K562 (cell line): ENCODE measurements around the gene CEACAM18. TPM values are rescaled to one million over a fixed set of nuclear protein-coding genes. Genes with fewer than 3 reads are reported as not detected.

Experiments used
- HDGF ChIP-seq: fragments of 450-650 bp; IDR thresholded peaks from 2 replicates; pipeline ENCODE4 v1.6.1; 2016
- MGA ChIP-seq: fragments of 450-650 bp; IDR thresholded peaks from 2 replicates; pipeline ENCODE4 v1.6.1; 2016; ENCODE audit warnings: mild to moderate bottlenecking, moderate library complexity
- MTF1 ChIP-seq: fragments of 250-450 bp; sonication (Bioruptor Pico); IDR thresholded peaks from 2 replicates; pipeline ENCODE4 v1.9.0; 2021; ENCODE audit warnings: moderate library complexity, mild to moderate bottlenecking, inconsistent platforms, borderline replicate concordance
- PML ChIP-seq: IDR thresholded peaks from 2 replicates; pipeline ENCODE4 v1.6.1; 2012; ENCODE audit warnings: low read length, inconsistent platforms
- ZNF592 ChIP-seq: fragments of 450-650 bp; IDR thresholded peaks from 2 replicates; pipeline ENCODE4 v1.6.1; 2017; ENCODE audit warnings: antibody characterized with exemption, mild to moderate bottlenecking
- polyA plus RNA-seq, 8 experiments: library from polyadenylated mRNA; depleted of rRNA in 4 of 8; stranded (reverse) in 5 of 8; unstranded in 3 of 8; fragments of >200 nt; fragmentation: Nextera tagmentation in 2 of 8; fragmentation: Illumina TruSeq in 1 of 8; extraction: Ambion mirVana in 2 of 8; extraction: Trizol in 1 of 8; gene quantifications; 2 replicates each; pipeline versions ENCODE4 v1.2.1 to v1.2.3, GENCODE V29; 2011 to 2014; ENCODE audit warnings: inconsistent platforms in 1 of 8, missing spikeins in 1 of 8
- total RNA-seq, 7 experiments: library from RNA; depleted of rRNA in 6 of 7; stranded (reverse); fragments of >200 nt in 6 of 7; fragmentation: Illumina TruSeq in 2 of 7; extraction: Trizol in 2 of 7; gene quantifications; 2 replicates each; pipeline versions ENCODE4 v1.2.1 to v1.2.3, GENCODE V29; 2011 to 2021; ENCODE audit warnings: low replicate concordance in 1 of 7

Gene CEACAM18
- total and polyA plus RNA-seq, 9 of the 15 experiments (the other 6 are each of a cell fraction or from before 2014, with no cell fraction given) = 0.08 to 0.24 (median 0.15) TPM; not detected in 3

GRCh38 chr19:51505904-51506303, 27.6 kb downstream of the CEACAM18 start (continued):
- TF ChIP-seq MGA (peak; percentile 49), HDGF (no peak), MTF1 (CRISPR knock-in tag) (no peak), ZNF592 (0 out of 2 replicates have a peak, but pooled peaks have one; percentile 32), PML (no peak)
- TF ChIP-seq, all 486 proteins: peak for 4
